ENCODE data around the gene ERG. TPM values are rescaled to one million over a fixed set of nuclear protein-coding genes. Genes with fewer than 3 reads are reported as not detected.

The ERG gene
- total RNA-seq, 1 experiment from 2014 or later: 0.11 TPM

- H3K4ac ChIP-seq (ENCODE audit: low read depth, low read length): no peak overlapping the region
- no peak overlapping the region for H4K8ac ChIP-seq (replicated peaks; ENCODE audit: insufficient read length, low read depth, low read length)
- H4K20me1 ChIP-seq (ENCODE audit: control insufficient read depth, insufficient read depth, insufficient read length): no peaks in the 10 kb centered on the region
- no peak overlapping the region for H3K14ac ChIP-seq (ENCODE audit: insufficient read depth, low read length)
- H3K79me1 ChIP-seq (ENCODE audit: insufficient read depth, low read depth, low read length, poor library complexity, severe bottlenecking): no peaks in the 10 kb centered on the region
- no peak for DNase-seq
- no peak overlapping the region for H2BK15ac ChIP-seq (ENCODE audit: low read depth, low read length)
- no peak overlapping the region for H3K4me3 Mint-ChIP-seq
- TF ChIP-seq CTCF (conservative IDR thresholded peaks at IDR 0.05): no peak
- no peak overlapping the region for H3K27ac ChIP-seq (ENCODE audit: insufficient read length, low read depth, low read length)
- H3K9ac ChIP-seq (ENCODE audit: extremely low read depth, insufficient read length, low read length): no peak overlapping the region
- no peak overlapping the region for H3T11ph ChIP-seq (ENCODE audit: low read length)
- no peak overlapping the region for H3K4me2 ChIP-seq (ENCODE audit: insufficient read depth, insufficient read length, low read length)
- peaks cover 6 to 7% of the 10 kb centered on the region in 2 experiments; a peak in 3 of 4 replicates for H3K4me1 Mint-ChIP-seq
- no peak overlapping the region for H3K23ac ChIP-seq (ENCODE audit: insufficient read length, low read depth, low read length)
- H3K36me3 Mint-ChIP-seq (ENCODE audit: insufficient read depth in 1 of 3, low read depth in 3 of 3): no peaks in the 10 kb centered on the region
- no peaks in the 10 kb centered on the region for H3K79me2 ChIP-seq (ENCODE audit: insufficient read depth, low read length)
- no peak overlapping the region for H2AK5ac ChIP-seq (ENCODE audit: insufficient read length, low read length)
- H4K5ac ChIP-seq (ENCODE audit: insufficient read length, low read depth, low read length): no peak overlapping the region
- H2BK120ac ChIP-seq (ENCODE audit: low read depth, low read length, poor library complexity, severe bottlenecking): no peak overlapping the region
- no CpG with 5 or more reads among the region's 4 CpGs for WGBS (ENCODE audit: extremely low coverage, insufficient read length, low lambda C conversion rate)
- no peaks in the 10 kb centered on the region; the same call in 1 of the 2 replicates for H3K4me1 ChIP-seq (ENCODE audit: insufficient read depth, low read length)
- no peaks in the 10 kb centered on the region; the same call in 1 of the 2 replicates for H3K27me3 ChIP-seq (ENCODE audit: insufficient read depth, low read length)
- H2BK12ac ChIP-seq (ENCODE audit: insufficient read length, low read depth, low read length): no peak overlapping the region
- no peak overlapping the region for H2BK20ac ChIP-seq (ENCODE audit: low read depth, low read length, poor library complexity, severe bottlenecking)
- H2BK5ac ChIP-seq (ENCODE audit: insufficient read length, low read length): no peak overlapping the region
- H3K9me3 ChIP-seq (ENCODE audit: control insufficient read depth, low read depth, low read length): no peaks in the 10 kb centered on the region
- no peak overlapping the region for H3K27ac Mint-ChIP-seq
- no peak overlapping the region for H3K18ac ChIP-seq (ENCODE audit: insufficient read length, low read depth, low read length)
- H2AFZ ChIP-seq (ENCODE audit: low read length): no peak overlapping the region
- H3K56ac ChIP-seq (ENCODE audit: insufficient read length, low read depth, low read length): no peak overlapping the region
- no peaks in the 10 kb centered on the region for H3K9me3 Mint-ChIP-seq
- H4K91ac ChIP-seq (ENCODE audit: insufficient read length, low read depth, low read length): no peak overlapping the region
- H3K23me2 ChIP-seq (ENCODE audit: insufficient read length, low read depth, low read length, poor library complexity, severe bottlenecking): no peaks in the 10 kb centered on the region
- peaks cover 58% of the 10 kb centered on the region for H3K27me3 Mint-ChIP-seq (ENCODE audit: low read depth)
Observed at GRCh38 chr21:38455403-38455802, 42.9 kb downstream of the ERG start.

All from H9 (cell line).